ENCODE measurements around the gene PIH1D1.

DNA sequence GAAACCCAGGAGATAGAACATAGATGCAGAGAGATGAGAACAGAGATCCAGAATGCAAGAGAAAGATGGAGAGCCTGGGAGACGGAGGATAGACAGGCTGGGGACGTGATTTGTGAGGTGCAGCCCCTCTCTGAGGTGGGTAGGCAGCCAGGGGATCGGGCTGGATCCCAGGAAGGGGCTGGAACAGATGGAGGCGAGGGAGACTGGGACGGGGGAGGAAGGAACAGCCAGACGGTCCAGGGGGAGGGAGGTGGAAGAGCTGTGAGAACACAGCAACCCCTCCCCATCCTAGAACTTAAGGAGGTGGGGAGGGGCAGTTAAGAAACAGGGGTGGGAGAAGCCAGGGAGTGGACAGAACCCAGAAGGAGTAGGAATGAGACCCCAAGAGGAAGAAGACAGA, 13.4 kb downstream of the PIH1D1 start:
- TF ChIP-seq CTCF (IDR thresholded peaks at IDR 0.05) (no peak), EZH2 (IDR thresholded peaks at IDR 0.05) (no peak)
